Activated T-helper 9 cell treated with anti-CD3 and anti-CD28 coated beads, Interleukin-2, amount 50 U/mL, for 16 hours (primary cell): ENCODE data around the gene SYMPK.

Source experiments
- DNase-seq: peaks from one replicate; pipeline ENCODE4 v3.0.0-alpha.2; 2020; ENCODE audit warnings: low read depth

SYMPK gene

DNA sequence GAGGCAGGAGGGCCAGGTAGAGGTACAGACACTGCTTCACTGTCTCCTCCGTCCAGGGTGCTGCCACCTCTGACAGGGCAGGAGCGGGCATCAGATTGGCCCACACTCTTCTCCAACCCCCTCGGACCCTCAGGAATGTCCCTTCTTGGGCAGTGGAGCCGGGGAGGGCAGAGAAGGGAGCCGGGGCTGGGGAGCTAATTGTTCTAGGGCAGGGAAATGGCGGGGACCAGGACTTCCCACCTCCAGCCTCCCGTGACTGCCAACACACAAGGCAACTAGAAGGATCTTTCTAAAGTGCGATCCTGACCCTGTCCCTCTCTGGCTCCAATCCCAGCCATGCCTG is 37.7 kb downstream of the SYMPK start:
- DNase-seq: no peak

DNA sequence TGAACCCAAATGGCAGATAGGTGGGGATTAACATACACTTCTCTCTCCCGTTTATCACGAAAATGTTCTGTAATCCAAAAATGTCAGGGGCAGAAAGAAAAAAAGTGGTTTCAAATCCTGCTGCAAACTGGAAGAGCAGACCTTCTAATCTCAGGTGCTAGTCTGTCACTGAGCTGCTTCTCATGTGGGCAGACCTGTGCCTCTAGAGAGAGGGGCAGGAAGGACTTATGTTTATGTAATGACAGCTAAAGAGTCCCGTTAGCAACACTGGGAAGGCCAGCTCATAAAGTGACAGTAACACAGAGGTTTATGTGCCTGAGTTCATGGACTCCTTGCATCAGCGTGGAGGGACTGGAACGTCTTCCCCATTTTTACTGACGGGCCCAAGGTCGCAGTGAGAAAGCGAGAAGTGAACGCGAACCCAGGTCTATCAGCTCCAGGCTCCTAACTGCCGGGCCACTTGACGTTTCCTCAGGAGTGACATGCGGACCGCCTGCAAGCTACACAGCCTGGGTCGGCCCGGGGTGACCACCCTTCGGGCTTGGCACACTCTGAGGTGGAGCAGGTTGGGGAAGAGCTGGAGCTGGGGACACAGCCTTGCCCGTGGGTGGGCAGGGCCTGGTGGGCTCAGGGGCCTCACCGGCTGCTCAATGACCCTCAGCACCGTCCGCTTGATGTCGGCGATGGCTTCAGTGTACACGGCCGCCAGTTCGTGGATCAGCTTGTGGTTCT is 38.2 kb downstream of the SYMPK start:
- no peak for DNase-seq

DNA sequence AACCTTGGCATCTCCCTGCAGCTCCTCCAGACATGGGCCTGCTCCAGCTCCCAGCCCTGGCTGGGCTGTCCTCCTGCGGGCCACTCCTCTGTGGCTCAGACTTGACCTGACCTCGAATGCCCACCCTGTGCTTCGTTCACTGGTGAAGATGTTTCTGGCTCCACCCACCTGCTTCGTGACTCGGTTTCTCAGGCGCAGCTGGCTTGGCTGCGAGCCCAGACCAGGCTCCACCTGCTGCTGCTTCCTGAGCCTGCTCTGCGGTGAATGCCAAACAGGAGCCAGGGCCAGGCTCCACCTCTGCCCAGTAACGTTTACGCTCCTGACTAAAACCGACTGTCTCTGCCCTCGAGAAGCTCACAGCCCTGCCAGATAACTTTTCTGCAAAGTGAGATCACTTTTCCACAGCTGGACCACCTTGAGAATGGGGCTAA is 38.9 kb downstream of the SYMPK start:
- DNase-seq: no peak

- DNase-seq: no peak
Measured at GRCh38 chr19:45823182-45823581, 39.8 kb downstream of the SYMPK start.

DNA sequence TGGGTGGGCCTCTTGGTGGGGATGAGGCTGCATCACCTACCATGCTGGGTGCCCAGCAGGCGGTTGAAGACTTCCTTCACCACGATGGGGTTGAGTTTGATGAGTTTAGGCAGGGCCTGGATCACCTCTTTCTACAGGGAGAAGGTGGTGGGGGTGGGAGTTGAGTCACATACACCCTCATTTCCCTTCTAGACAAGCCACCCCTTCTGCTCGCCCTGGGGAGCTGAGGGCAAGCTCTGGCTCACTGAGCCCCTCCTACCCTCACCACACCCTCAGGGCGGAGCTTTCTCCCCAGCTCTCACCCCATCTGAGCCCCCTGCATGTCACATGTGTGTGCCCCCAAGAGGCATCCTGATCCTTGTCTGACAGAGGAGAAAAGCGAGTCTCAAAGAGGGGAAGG is 40.2 kb downstream of the SYMPK start:
- no peak for DNase-seq

DNA sequence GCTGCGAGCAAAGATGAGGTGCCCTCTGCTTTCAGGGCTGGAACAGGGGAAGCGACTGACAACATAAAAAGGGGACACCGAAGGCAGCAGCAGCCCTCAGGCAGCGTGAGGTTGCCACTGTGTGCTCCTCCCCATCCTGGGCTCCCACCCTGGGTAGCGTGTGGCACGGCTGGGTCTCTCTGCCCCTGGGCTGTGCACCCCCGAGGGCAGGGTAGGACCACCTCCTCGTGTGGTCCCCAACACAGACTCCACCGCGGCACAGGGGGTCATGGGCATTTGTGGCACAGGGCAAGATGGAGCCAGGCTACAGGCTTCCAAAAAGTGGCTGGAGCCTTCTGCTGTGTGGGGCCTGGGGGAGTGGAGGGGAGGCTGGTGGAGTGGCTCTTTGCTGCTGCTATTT is 41.4 kb downstream of the SYMPK start:
- DNase-seq: no peak

- DNase-seq: no peak
Measured at GRCh38 chr19:45821103-45821521, 41.8 kb downstream of the SYMPK start.

DNA sequence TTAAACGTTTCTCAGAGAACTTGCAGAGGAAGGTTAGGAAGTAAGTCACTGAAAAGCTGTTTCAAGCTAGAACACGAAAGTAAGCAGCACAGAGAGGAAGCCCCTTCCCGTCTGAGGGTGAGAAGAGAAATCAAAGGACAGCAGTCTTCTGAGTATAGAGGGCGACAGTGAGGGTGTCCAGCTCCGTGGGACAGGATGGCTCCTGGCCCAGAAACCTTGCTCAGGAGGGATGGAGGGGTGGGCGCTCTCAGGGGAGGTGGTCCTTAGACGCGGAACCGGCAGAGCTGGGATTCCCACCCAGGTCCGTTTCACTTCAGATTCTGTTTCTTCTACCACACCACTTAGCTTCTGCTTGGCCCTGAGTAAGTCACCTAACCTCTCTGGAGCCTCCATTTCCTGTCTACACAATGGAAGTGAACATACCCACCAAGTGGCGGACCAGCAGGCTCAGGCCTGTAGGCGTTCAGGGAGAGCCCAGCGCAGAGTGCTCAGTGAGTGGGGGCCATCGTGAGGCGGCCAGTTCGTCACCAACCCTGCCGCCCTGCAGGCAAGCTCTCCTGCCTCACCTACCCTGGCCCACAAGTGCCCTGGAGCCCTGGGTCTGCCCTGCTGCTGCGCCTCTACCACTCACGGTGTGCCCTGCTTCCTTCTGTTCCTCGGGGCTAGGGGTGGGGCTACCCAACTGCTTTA is 42.4 kb downstream of the SYMPK start:
- no peak for DNase-seq

DNA sequence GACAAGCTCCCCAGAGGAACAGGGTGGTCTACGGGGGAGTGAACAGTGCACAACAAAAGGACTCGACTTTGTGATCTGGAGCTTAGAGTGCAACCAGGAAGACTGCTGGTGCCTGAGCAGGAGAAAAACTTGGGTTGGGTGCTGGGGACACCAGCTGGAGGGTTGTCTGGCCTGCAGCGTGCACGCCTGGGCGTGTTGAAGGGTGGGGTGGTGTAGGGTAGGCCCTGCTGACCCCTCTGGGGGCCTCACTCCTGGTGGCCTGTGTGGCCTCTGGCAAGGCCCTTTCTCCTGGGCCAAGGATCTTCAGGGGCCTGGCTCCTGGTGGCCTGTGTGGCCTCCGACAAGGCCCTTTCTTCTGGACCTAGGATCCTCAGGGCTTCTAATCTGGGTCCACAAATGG is 43.2 kb downstream of the SYMPK start:
- DNase-seq: no peak

GRCh38 chr19:45817725-45818301 is 45.1 kb downstream of the SYMPK start:
- DNase-seq: no peak

GRCh38 chr19:45817010-45817724 is 45.8 kb downstream of the SYMPK start:
- DNase-seq: peak; percentile 92

GRCh38 chr19:45816236-45817009 is 46.5 kb downstream of the SYMPK start:
- no peak for DNase-seq

GRCh38 chr19:45815481-45816216 is 47.3 kb downstream of the SYMPK start:
- DNase-seq: no peak

GRCh38 chr19:45814851-45815480 is 48.0 kb downstream of the SYMPK start, which contains the start of gene RSPH6A:
Gene RSPH6A (minus strand): TSS chr19:45815308. CDS start chr19:45815176, 132 bp downstream.
- DNase-seq: no peak

DNA sequence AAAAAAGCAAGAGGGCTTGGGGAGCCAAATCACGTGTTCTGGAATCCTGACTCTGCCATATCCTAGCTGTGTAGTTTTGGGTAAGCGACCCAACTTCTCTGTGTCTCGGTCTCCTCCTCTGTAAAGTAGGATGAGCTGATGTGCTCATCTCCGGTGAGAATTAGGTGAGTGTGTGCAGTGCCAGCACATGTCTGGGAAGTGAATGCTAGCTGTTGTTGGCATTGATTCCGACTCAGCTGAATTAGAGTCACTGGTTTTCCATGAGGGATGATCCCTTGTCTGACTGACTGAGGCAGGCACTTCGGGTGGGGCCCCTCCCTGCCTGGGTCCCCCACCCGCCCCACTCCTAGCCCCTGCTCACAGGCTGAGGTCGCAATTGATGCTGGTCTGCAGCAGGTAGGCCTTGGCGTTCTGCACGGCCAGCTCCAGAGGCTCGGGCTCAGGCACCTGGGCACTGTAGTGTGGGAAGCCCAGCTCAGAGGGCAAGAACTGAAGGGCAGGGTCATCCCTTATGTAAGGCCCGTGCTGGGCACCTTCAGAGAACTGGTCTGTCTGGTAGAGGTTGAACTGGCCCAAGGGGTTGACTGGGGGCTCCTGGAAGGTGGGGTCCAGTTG is 48.7 kb downstream of the SYMPK start:
- no peak for DNase-seq

DNA sequence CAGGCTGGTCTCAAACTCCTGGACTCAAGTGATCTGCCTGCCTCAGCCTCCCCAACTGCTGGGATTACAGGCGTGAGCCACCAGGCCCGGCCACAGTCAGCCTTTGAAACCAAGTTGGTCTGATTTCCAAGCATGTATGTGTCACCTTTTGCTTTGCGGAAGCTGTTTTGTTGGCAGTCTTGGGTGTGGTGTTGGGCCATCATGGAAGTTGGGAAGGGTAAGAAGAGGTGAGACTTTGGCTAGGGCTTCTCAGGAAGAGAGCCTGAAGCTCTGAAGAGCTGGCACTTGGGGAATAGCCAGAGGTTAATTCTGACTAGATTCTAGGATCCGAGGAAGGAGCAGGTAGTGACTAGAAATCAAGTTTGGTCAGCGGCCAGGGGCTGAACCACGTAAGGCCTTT is 50.6 kb downstream of the SYMPK start:
- no peak for DNase-seq

- no peak for DNase-seq
Measured at GRCh38 chr19:45809643-45810159, 53.2 kb downstream of the SYMPK start.

- no peak for DNase-seq
Measured at GRCh38 chr19:45805719-45806118, 57.2 kb downstream of the SYMPK start.

DNA sequence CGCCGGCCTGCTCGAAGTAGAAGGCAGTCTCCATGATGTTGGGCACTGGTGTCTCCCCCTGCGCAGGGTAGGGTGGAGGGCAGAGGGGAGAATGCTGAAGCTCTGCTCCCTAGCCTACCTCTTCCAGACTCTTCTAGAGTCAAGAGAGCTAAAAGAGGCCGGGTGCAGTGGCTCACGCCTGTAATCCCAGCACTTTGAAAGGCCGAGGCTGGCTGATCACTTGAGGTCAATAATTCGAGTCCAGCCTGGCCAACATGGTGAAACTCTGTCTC is 58.1 kb downstream of the SYMPK start:
- no peak for DNase-seq
